GM21576 (cell line): ENCODE results near the gene SRGAP1.
"Not testable (repeated sequence)": the region's sequence is repeated elsewhere in the genome, so short reads cannot be mapped to it uniquely, and the experiment has no call there.

ENCODE experiments used
- ATAC-seq: cut with Tn5 transposase; IDR thresholded peaks from one replicate; pipeline ENCODE4 v1.9.1; 2021; ENCODE audit warnings: mild to moderate bottlenecking, moderate library complexity; ENCODE audit not compliant: unreplicated experiment

SRGAP1 gene

GRCh38 chr12:63836936-63837335 lies 7.6 kb upstream of the SRGAP1 start:
- ATAC-seq, result no peak

- no peak for ATAC-seq
Measured at GRCh38 chr12:63838411-63838810, 6.1 kb upstream of the SRGAP1 start.

GRCh38 chr12:63841011-63841410 lies 3.5 kb upstream of the SRGAP1 start:
- no peak for ATAC-seq

GRCh38 chr12:63841571-63841970 lies 2.9 kb upstream of the SRGAP1 start:
- ATAC-seq, result no peak

- ATAC-seq, result not testable (repeated sequence)
Measured at GRCh38 chr12:63842750-63843149, 1.8 kb upstream of the SRGAP1 start.

GRCh38 chr12:63843254-63843720 lies 1.2 kb upstream of the SRGAP1 start:
- no peak for ATAC-seq

GRCh38 chr12:63843721-63844390 lies 644 bp upstream of the SRGAP1 start:
- ATAC-seq, result peak; percentile 98

- no peak for ATAC-seq
Measured at GRCh38 chr12:63845726-63846125, 1.2 kb downstream of the SRGAP1 start.

- no peak for ATAC-seq
Measured at GRCh38 chr12:63846238-63846967, 1.9 kb downstream of the SRGAP1 start.

- no peak for ATAC-seq
Measured at GRCh38 chr12:63848450-63848849, 4.0 kb downstream of the SRGAP1 start.

- ATAC-seq, result no peak
Measured at GRCh38 chr12:63849106-63849620, 4.7 kb downstream of the SRGAP1 start.

GRCh38 chr12:63849641-63850040 lies 5.1 kb downstream of the SRGAP1 start:
- no peak for ATAC-seq

GRCh38 chr12:63853978-63854377 lies 9.5 kb downstream of the SRGAP1 start:
- ATAC-seq, result no peak

GRCh38 chr12:63855299-63855698 lies 10.8 kb downstream of the SRGAP1 start:
- no peak for ATAC-seq

- no peak for ATAC-seq
Measured at GRCh38 chr12:63857771-63858670, 13.5 kb downstream of the SRGAP1 start.

GRCh38 chr12:63859880-63860279 lies 15.4 kb downstream of the SRGAP1 start:
- not testable (repeated sequence) for ATAC-seq

- no peak for ATAC-seq
Measured at GRCh38 chr12:63862187-63862968, 17.9 kb downstream of the SRGAP1 start.

GRCh38 chr12:63862969-63863230 lies 18.4 kb downstream of the SRGAP1 start:
- no peak for ATAC-seq

GRCh38 chr12:63863658-63864453 lies 19.4 kb downstream of the SRGAP1 start:
- no peak for ATAC-seq

- no peak for ATAC-seq
Measured at GRCh38 chr12:63864454-63864706, 19.9 kb downstream of the SRGAP1 start.
